ENCODE results near the gene CCL11.

The CCL11 gene

GRCh38 chr17:34257299-34257985, 28.1 kb upstream of the CCL11 start:
- no peak for DNase-seq (ENCODE audit: low read depth in 3 of 3)

GRCh38 chr17:34257986-34258326, 27.6 kb upstream of the CCL11 start:
- DNase-seq (ENCODE audit: low read depth in 3 of 3), result no peak

GRCh38 chr17:34259146-34259545, 26.4 kb upstream of the CCL11 start:
- DNase-seq (ENCODE audit: low read depth in 3 of 3), result no peak

GRCh38 chr17:34260861-34261260, 24.7 kb upstream of the CCL11 start:
- no peak for DNase-seq (ENCODE audit: low read depth in 3 of 3)

- peak in 1 of 3 experiments; percentile 8 for DNase-seq (ENCODE audit: low read depth in 3 of 3)
These were observed 23.8 kb upstream of the CCL11 start for GRCh38 chr17:34261568-34262337.

- DNase-seq (ENCODE audit: low read depth in 3 of 3), result no peak
These were observed 19.8 kb upstream of the CCL11 start for GRCh38 chr17:34265711-34266110.

- no peak for DNase-seq (ENCODE audit: low read depth in 3 of 3)
These were observed 15.6 kb upstream of the CCL11 start, which contains the start of gene CCL7 for GRCh38 chr17:34269969-34270368. TSS of gene CCL7 (plus strand) at chr17:34270221. CDS start at chr17:34270291, 70 bp downstream.

GRCh38 chr17:34275881-34276280, 9.7 kb upstream of the CCL11 start:
- no peak for DNase-seq (ENCODE audit: low read depth in 3 of 3)

- DNase-seq (ENCODE audit: low read depth in 3 of 3), result no peak
These were observed 8.7 kb upstream of the CCL11 start for GRCh38 chr17:34276826-34277225.

GRCh38 chr17:34283571-34283970, 2.0 kb upstream of the CCL11 start:
- no peak for DNase-seq (ENCODE audit: low read depth in 3 of 3)

GRCh38 chr17:34287875-34288274, 2.3 kb downstream of the CCL11 start:
- no peak for DNase-seq (ENCODE audit: low read depth in 3 of 3)

- no peak for DNase-seq (ENCODE audit: low read depth in 3 of 3)
These were observed 5.0 kb downstream of the CCL11 start for GRCh38 chr17:34290586-34290985.

GRCh38 chr17:34291721-34292348, 6.3 kb downstream of the CCL11 start:
- no peak for DNase-seq (ENCODE audit: low read depth in 3 of 3)

- no peak for DNase-seq (ENCODE audit: low read depth in 3 of 3)
These were observed 13.5 kb downstream of the CCL11 start for GRCh38 chr17:34299027-34299426.

- DNase-seq (ENCODE audit: low read depth in 3 of 3), result no peak
These were observed 14.5 kb downstream of the CCL11 start for GRCh38 chr17:34299956-34300577.

- no peak for DNase-seq (ENCODE audit: low read depth in 3 of 3)
These were observed 15.3 kb downstream of the CCL11 start for GRCh38 chr17:34300652-34301370.

GRCh38 chr17:34301986-34302385, 16.4 kb downstream of the CCL11 start:
- no peak for DNase-seq (ENCODE audit: low read depth in 3 of 3)

- DNase-seq (ENCODE audit: low read depth in 3 of 3), result no peak
These were observed 17.1 kb downstream of the CCL11 start for GRCh38 chr17:34302636-34303035.

GRCh38 chr17:34303606-34304005, 18.1 kb downstream of the CCL11 start:
- no peak for DNase-seq (ENCODE audit: low read depth in 3 of 3)

- no peak for DNase-seq (ENCODE audit: low read depth in 3 of 3)
These were observed 19.5 kb downstream of the CCL11 start for GRCh38 chr17:34305061-34305460.

- DNase-seq (ENCODE audit: low read depth in 3 of 3), result no peak
These were observed 20.1 kb downstream of the CCL11 start for GRCh38 chr17:34305606-34306005.

- DNase-seq (ENCODE audit: low read depth in 3 of 3), result no peak
These were observed 20.9 kb downstream of the CCL11 start for GRCh38 chr17:34306466-34306865.

Measured in stimulated activated CD4-positive, alpha-beta T cell treated with anti-CD3 and anti-CD28 coated beads, TNF-alpha, amount 100 ng/mL, for 24 hours (primary cell).